Spinal cord (tissue), 10 donors: ENCODE results near the gene SENP3. TPM values are rescaled to one million over a fixed set of nuclear protein-coding genes. Genes with fewer than 3 reads are reported as not detected.

Experiments
- DNase-seq, 6 donors: peaks; one replicate each; pipeline versions ENCODE4 v3.0.0 to v3.0.0-alpha.2; 2013 to 2015; ENCODE audit warnings: low spot score in 6 of 6, low read depth in 4 of 6
- H3K27ac ChIP-seq: one replicate; pipeline ENCODE4 v1.5.1; 2013; ENCODE audit warnings: low read depth, low read length, control low read depth
- H3K27me3 ChIP-seq: one replicate; pipeline ENCODE4 v1.6.1; 2013; ENCODE audit warnings: low read length; ENCODE audit not compliant: control insufficient read depth, insufficient read depth
- H3K36me3 ChIP-seq: one replicate; pipeline ENCODE4 v1.6.1; 2013; ENCODE audit warnings: low read length; ENCODE audit not compliant: control insufficient read depth, insufficient read depth
- H3K4me1 ChIP-seq: one replicate; pipeline ENCODE4 v1.6.1; 2013; ENCODE audit warnings: low read length; ENCODE audit not compliant: control insufficient read depth, insufficient read depth
- H3K4me3 ChIP-seq: one replicate; pipeline ENCODE4 v1.5.1; 2013; ENCODE audit warnings: low read depth, low read length, control low read depth
- H3K9me3 ChIP-seq: one replicate; pipeline ENCODE4 v1.6.1; 2013; ENCODE audit warnings: low read length; ENCODE audit not compliant: control insufficient read depth, insufficient read depth
- WGBS: methylation state at CpG from one replicate; pipeline ENCODE4 v1.1.5; 2013; ENCODE audit warnings: missing lambda C conversion rate; ENCODE audit not compliant: insufficient coverage; 5-methylcytosine and 5-hydroxymethylcytosine counted together
- long read RNA-seq, 4 donors: transcript quantifications; one replicate each; lab custom pipeline, GENCODE V29; 2026
- polyA plus RNA-seq, 2 donors: library from polyadenylated mRNA; unstranded; fragments of 120-200 nt; gene quantifications; one replicate each; pipeline ENCODE4 v1.2.1, GENCODE V29; 2013; ENCODE audit not compliant: insufficient read length in 2 of 2
- total RNA-seq, 2 donors: library from RNA; depleted of rRNA in 1 of 2; stranded (reverse); fragments of 120-200 nt in 1 of 2; fragments of >200 nt in 1 of 2; gene quantifications; one replicate each; pipeline versions ENCODE4 v1.2.3 to v1.2.4, GENCODE V29; 2013 to 2014
- donor health status: healthy.

SENP3 gene
- 10 to 100 TPM; 50.1 to 71.5 TPM for total RNA-seq
- 10 to 100 TPM; 64.2 TPM for polyA plus RNA-seq
- long read RNA-seq, donor 1, transcript SENP3-205 (1 exons, 527 nt): major isoform, 140 of 163 reads
- long read RNA-seq, donor 1, transcript SENP3-201 (11 exons, 2,611 nt): minor isoform, 8 of 163 reads
- long read RNA-seq, donor 1, partial matches to known transcripts: 15 of 163 reads
- long read RNA-seq, donor 1, other reads (novel, unspliced or antisense): 0 of 163 reads
- long read RNA-seq, donor 2, transcript SENP3-205 (1 exons, 527 nt): major isoform, 28 of 40 reads
- long read RNA-seq, donor 2, partial matches to known transcripts: 11 of 40 reads
- long read RNA-seq, donor 2, other reads (novel, unspliced or antisense): 0 of 40 reads
- long read RNA-seq, donor 3, transcript SENP3-205 (1 exons, 527 nt): major isoform, 38 of 43 reads
- long read RNA-seq, donor 3, transcript SENP3-201 (11 exons, 2,611 nt): minor isoform, 5 of 43 reads
- long read RNA-seq, donor 3, partial matches to known transcripts: 0 of 43 reads
- long read RNA-seq, donor 3, other reads (novel, unspliced or antisense): 0 of 43 reads
- long read RNA-seq, donor 4, transcript SENP3-205 (1 exons, 527 nt): major isoform, 127 of 140 reads
- long read RNA-seq, donor 4, partial matches to known transcripts: 11 of 140 reads
- long read RNA-seq, donor 4, other reads (novel, unspliced or antisense): 0 of 140 reads

DNA sequence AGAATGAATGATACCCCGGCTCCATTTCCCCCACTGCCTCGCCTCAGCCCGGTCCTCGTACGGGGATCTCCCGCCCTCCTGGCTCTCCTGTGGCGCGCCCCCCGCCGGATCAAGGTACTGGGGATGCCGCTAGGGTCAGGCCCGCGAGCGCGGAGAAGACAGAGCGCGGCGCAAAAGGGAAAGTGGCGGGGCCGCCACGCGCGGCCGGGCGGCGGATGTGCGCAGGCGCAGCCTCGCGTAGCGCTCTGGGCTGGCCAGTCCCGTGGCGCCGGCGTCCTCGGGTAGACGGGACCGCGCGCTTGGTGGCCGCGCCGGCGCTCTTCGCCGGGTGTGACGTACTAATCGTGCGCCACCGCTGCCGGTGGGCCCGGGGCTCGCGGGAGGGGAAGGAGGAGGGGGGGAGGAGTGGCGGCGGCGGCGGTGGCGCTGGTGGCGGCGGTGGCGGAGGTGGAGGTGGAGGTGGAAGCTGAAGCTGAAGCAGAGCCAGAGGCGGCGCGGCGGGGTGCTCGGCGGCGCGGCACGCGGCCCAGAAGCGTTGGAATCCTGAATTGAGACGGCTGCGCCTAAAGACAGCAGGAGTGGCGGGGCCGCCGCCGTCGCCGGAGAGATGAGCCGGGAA, at the start of gene SENP3:
TSS of gene SENP3 (plus strand) at position 331 of the 619 bp plus-strand sequence. CDS start 1,158 bp downstream, outside the sequence.
- DNase-seq: peak; percentile 82 to 98 (median 88)
- peak within 1 kb of the TSS; percentile 85 for H3K4me3 ChIP-seq
- H3K27me3 ChIP-seq: no peaks in the 10 kb centered on the region
- H3K9me3 ChIP-seq: no peaks in the 10 kb centered on the region
- under 1% methylated on average over 69 of the region's 82 CpGs for WGBS
- H3K4me1 ChIP-seq: peaks cover 65% of the 10 kb centered on the region
- peaks cover 48% of the 10 kb centered on the region for H3K36me3 ChIP-seq
- peak within 1 kb of the TSS; percentile 96 for H3K27ac ChIP-seq

DNA sequence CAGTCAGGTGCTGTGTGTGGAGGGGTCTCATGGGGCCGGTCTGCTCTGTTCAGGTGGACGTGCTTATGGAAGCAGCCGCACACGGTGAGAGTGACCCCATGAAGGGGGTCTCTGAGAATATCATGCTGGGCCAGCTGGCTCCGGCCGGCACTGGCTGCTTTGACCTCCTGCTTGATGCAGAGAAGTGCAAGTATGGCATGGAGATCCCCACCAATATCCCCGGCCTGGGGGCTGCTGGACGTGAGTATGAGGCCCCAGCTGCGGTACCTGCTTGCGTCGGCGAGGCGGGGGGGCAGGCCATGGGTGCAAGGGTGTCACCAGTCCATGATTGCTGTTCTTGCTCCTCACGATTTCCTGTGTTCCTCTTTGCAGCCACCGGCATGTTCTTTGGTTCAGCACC, 49.6 kb upstream of the SENP3 start:
- no peaks in the 10 kb centered on the region for H3K27me3 ChIP-seq
- H3K9me3 ChIP-seq: no peaks in the 10 kb centered on the region
- H3K36me3 ChIP-seq: peaks cover 80% of the 10 kb centered on the region
- no peak overlapping the region for H3K27ac ChIP-seq
- no peaks in the 10 kb centered on the region for H3K4me1 ChIP-seq
- DNase-seq: no peak
- no peak overlapping the region for H3K4me3 ChIP-seq
- 97% methylated on average over 15 of the region's 15 CpGs for WGBS

DNA sequence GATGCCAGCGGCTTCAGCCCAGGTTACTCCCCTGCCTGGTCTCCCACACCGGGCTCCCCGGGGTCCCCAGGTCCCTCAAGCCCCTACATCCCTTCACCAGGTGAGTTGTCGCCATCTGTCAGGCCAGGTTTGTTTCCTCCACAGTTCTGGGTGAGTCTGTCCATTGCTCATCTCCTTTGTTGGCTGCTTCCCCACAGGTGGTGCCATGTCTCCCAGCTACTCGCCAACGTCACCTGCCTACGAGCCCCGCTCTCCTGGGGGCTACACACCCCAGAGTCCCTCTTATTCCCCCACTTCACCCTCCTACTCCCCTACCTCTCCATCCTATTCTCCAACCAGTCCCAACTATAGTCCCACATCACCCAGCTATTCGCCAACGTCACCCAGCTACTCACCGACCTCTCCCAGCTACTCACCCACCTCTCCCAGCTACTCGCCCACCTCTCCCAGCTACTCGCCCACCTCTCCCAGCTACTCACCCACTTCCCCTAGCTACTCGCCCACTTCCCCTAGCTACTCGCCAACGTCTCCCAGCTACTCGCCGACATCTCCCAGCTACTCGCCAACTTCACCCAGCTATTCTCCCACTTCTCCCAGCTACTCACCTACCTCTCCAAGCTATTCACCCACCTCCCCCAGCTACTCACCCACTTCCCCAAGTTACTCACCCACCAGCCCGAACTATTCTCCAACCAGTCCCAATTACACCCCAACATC, 48.7 kb upstream of the SENP3 start:
- Histone ChIP-seq H3K27ac (no peak overlapping the region), H3K27me3 (no peaks in the 10 kb centered on the region), H3K4me3 (no peak overlapping the region), H3K4me1 (no peaks in the 10 kb centered on the region), H3K36me3 (peaks cover 72% of the 10 kb centered on the region), H3K9me3 (no peaks in the 10 kb centered on the region)
- 96% methylated on average over 20 of the region's 20 CpGs for WGBS
- no peak for DNase-seq

DNA sequence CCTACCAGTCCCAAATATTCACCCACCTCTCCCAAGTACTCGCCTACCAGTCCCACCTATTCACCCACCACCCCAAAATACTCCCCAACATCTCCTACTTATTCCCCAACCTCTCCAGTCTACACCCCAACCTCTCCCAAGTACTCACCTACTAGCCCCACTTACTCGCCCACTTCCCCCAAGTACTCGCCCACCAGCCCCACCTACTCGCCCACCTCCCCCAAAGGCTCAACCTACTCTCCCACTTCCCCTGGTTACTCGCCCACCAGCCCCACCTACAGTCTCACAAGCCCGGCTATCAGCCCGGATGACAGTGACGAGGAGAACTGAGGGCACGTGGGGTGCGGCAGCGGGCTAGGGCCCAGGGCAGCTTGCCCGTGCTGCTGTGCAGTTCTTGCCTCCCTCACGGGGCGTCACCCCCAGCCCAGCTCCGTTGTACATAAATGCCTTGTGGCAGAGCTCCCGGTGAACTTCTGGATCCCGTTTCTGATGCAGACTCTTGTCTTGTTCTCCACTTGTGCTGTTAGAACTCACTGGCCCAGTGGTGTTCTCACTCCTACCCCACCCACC, 47.8 kb upstream of the SENP3 start:
- 81% methylated on average over 17 of the region's 17 CpGs for WGBS
- no peaks in the 10 kb centered on the region for H3K4me1 ChIP-seq
- no peak overlapping the region for H3K27ac ChIP-seq
- no peak overlapping the region for H3K4me3 ChIP-seq
- peaks cover 63% of the 10 kb centered on the region for H3K36me3 ChIP-seq
- no peak for DNase-seq
- no peaks in the 10 kb centered on the region for H3K27me3 ChIP-seq
- no peaks in the 10 kb centered on the region for H3K9me3 ChIP-seq

DNA sequence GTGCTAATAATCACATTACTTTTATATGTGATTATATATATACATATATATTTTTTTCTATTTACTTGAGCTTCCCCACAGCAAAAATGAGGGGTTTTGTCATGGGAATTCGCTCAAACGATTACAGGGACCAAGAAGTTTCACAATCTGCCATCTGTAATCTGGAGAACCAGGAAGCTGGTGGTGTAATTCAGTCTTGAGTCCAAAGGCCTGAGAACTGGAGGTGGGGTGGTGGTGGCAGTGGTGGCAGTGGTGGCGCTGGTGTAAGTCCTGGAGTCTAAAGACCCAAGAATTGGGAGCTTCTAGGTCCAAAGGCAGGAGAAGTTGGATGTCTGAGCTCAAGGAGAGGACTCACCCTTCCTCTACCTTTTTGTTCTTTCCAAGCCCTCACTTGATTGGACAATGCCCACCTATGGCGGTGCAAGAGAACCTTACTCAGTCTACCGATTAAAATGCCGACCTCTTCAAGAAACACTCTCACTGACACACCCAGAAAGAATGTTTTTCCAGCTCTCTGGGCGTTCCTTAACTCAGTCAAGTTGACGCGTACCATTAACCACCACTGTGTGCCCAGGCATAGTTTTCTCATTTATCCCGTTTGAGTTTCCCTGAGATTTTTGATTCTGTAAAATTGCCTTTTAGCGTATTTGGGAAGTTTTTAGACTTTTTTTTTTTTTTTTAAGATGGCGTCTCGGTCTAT, 45.7 kb upstream of the SENP3 start:
- Histone ChIP-seq H3K27me3 (no peaks in the 10 kb centered on the region), H3K9me3 (no peaks in the 10 kb centered on the region), H3K27ac (no peak overlapping the region), H3K4me3 (no peak overlapping the region), H3K4me1 (no peaks in the 10 kb centered on the region), H3K36me3 (peaks cover 42% of the 10 kb centered on the region)
- no peak for DNase-seq
- WGBS: 98% methylated on average over 7 of the region's 13 CpGs

DNA sequence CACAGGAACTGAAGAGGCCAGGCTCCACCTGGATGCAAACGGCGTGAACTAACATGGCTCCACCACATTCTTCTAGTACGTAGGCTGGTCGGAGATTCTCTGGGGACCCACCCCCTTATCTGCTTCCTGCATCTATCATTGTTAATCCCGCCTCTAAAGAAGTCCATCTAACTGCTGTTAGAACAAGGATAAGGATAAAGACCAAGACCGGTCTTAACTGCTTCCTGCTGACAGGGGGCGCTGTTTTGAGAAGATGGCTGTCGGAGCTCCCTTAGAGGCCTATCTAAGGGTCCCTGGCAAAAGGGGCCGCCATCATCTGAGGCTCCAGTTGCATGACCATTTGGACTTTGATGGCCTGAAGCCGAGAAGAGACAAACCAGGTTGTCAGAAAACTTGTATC, 38.7 kb upstream of the SENP3 start:
- WGBS: 50% methylated on average over 9 of the region's 10 CpGs
- H3K9me3 ChIP-seq: no peaks in the 10 kb centered on the region
- H3K27me3 ChIP-seq: no peaks in the 10 kb centered on the region
- no peak overlapping the region for H3K4me3 ChIP-seq
- H3K27ac ChIP-seq: no peak overlapping the region
- no peaks in the 10 kb centered on the region for H3K4me1 ChIP-seq
- no peaks in the 10 kb centered on the region for H3K36me3 ChIP-seq
- no peak for DNase-seq

DNA sequence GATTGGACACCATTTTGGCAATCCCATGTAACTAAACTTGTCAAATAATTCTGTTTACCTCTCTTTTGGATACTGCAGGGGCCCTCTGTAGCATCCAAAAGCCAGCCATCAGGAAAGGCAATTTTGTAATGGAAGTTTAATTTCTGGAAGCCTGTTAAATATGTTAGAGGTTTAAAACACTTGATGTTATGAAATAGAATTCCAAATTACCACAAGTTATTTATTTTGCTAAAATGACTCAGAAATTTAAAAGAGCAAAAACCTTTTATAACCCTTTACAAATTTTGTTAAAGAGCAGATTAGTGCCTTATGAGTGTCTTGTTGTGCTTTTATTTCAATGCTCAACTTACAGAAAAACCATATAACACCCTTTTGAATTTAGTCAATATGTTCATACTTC, 32.9 kb upstream of the SENP3 start:
- H3K4me1 ChIP-seq: no peaks in the 10 kb centered on the region
- H3K27me3 ChIP-seq: no peaks in the 10 kb centered on the region
- no peak for DNase-seq
- peaks cover 2% of the 10 kb centered on the region for H3K9me3 ChIP-seq
- H3K4me3 ChIP-seq: no peak overlapping the region
- no peak overlapping the region for H3K27ac ChIP-seq
- no peaks in the 10 kb centered on the region for H3K36me3 ChIP-seq

DNA sequence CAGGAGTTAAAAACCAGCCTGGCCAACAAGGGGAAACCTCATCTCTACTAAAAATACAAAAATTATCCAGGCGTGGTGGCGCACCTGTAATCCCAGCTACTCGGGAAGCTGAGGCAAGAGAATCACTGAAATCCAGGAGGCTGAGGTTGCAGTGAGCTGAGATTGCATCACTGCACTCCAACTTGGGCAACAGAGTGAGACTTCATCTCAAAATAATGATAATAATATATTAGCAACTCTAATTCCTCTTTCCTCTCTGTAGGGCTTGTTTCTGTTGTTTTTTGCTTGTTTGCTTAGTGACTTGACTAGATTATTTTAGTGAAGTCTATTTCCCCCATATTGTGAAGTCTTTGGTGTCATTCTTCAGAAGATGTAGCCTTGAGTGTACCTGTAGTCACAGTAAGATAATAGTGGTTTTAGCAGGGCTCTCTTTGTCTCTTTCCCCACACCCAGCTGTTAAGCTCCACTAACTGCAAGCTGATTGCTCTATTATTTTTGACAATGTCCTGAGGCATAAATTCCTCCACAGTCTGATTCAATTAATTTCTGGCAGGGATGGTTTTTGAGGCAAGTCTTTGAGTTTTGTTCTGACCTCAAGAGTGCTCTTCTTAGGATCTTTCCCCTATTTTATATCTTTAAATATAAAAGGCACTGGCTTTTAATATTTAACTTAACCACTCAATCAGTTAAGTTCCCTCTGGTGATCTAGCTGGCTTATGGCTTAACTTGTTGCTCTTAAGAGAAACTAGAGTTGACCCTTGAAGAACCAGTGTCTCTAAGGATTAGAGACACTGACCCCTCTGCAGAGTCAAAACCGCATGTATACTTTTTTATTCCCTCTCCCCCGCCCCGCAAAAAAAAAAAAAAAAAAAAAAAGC, 31.5 kb upstream of the SENP3 start:
- Histone ChIP-seq H3K9me3 (peaks cover 2% of the 10 kb centered on the region), H3K27ac (no peak overlapping the region), H3K4me3 (no peak overlapping the region), H3K27me3 (no peaks in the 10 kb centered on the region), H3K36me3 (no peaks in the 10 kb centered on the region), H3K4me1 (no peaks in the 10 kb centered on the region)
- 100% methylated on average over 3 of the region's 6 CpGs for WGBS
- no peak for DNase-seq
